Measurements from ENCODE around the gene STK39.

- TF ChIP-seq, protein P1, sequence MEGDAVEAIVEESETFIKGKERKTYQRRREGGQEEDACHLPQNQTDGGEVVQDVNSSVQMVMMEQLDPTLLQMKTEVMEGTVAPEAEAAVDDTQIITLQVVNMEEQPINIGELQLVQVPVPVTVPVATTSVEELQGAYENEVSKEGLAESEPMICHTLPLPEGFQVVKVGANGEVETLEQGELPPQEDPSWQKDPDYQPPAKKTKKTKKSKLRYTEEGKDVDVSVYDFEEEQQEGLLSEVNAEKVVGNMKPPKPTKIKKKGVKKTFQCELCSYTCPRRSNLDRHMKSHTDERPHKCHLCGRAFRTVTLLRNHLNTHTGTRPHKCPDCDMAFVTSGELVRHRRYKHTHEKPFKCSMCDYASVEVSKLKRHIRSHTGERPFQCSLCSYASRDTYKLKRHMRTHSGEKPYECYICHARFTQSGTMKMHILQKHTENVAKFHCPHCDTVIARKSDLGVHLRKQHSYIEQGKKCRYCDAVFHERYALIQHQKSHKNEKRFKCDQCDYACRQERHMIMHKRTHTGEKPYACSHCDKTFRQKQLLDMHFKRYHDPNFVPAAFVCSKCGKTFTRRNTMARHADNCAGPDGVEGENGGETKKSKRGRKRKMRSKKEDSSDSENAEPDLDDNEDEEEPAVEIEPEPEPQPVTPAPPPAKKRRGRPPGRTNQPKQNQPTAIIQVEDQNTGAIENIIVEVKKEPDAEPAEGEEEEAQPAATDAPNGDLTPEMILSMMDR (conservative IDR thresholded peaks at IDR 0.05 in 1 of 2, IDR thresholded peaks at IDR 0.05 in 1 of 2; ENCODE audit: low read depth in 1 of 2, low read length in 2 of 2) = no peak
- TF ChIP-seq EZH2 (IDR thresholded peaks at IDR 0.05; ENCODE audit: low read length, missing control alignments) = no peak
These were observed 46.4 kb upstream of the STK39 start for GRCh38 chr2:168293766-168294165.

All from fibroblast of lung (primary cell).